NCI-H82 treated with DMSO at 0.1 percent for 48 hours (cell line): ENCODE results near the gene ORC3.
"Not testable (repeated sequence)": the region's sequence is repeated elsewhere in the genome, so short reads cannot be mapped to it uniquely, and the experiment has no call there.

Source experiments
- DNase-seq: peaks from one replicate; lab custom pipeline; 2025; ENCODE audit not compliant: unreplicated experiment; lab: John Stamatoyannopoulos, UW

ORC3 gene

GRCh38 chr6:87590990-87591389 lies 1.1 kb downstream of the ORC3 start:
- no peak for DNase-seq

- DNase-seq = no peak
These were observed 10.6 kb downstream of the ORC3 start for GRCh38 chr6:87600576-87600975.

- no peak for DNase-seq
These were observed 16.3 kb downstream of the ORC3 start for GRCh38 chr6:87606199-87606598.

- no peak for DNase-seq
These were observed 18.9 kb downstream of the ORC3 start for GRCh38 chr6:87608802-87609201.

- DNase-seq = not testable (repeated sequence)
These were observed 23.1 kb downstream of the ORC3 start for GRCh38 chr6:87613018-87613417.

GRCh38 chr6:87617405-87617804 lies 27.5 kb downstream of the ORC3 start:
- no peak for DNase-seq

- DNase-seq = no peak
These were observed 28.6 kb downstream of the ORC3 start for GRCh38 chr6:87618531-87618930.

- no peak for DNase-seq
These were observed 33.3 kb downstream of the ORC3 start for GRCh38 chr6:87623248-87623647.

- no peak for DNase-seq
These were observed 38.5 kb downstream of the ORC3 start for GRCh38 chr6:87628424-87628823.

GRCh38 chr6:87628881-87629280 lies 38.9 kb downstream of the ORC3 start:
- no peak for DNase-seq

- no peak for DNase-seq
These were observed 40.8 kb downstream of the ORC3 start for GRCh38 chr6:87630746-87631145.

- DNase-seq = no peak
These were observed 43.9 kb downstream of the ORC3 start for GRCh38 chr6:87633851-87634250.

- DNase-seq = no peak
These were observed 46.4 kb downstream of the ORC3 start for GRCh38 chr6:87636315-87636714.

- no peak for DNase-seq
These were observed 47.2 kb downstream of the ORC3 start for GRCh38 chr6:87637106-87637505.

GRCh38 chr6:87639373-87639772 lies 49.4 kb downstream of the ORC3 start:
- DNase-seq = no peak

- DNase-seq = no peak
These were observed 51.2 kb downstream of the ORC3 start for GRCh38 chr6:87641065-87641692.

- DNase-seq = no peak
These were observed 55.1 kb downstream of the ORC3 start for GRCh38 chr6:87645080-87645479.

- peak; percentile 76 for DNase-seq
These were observed 63.4 kb downstream of the ORC3 start for GRCh38 chr6:87653074-87653962.

- no peak for DNase-seq
These were observed 64.2 kb downstream of the ORC3 start for GRCh38 chr6:87654122-87654521.

GRCh38 chr6:87654875-87655454 lies 65.0 kb downstream of the ORC3 start:
- no peak for DNase-seq

GRCh38 chr6:87655824-87656223 lies 65.9 kb downstream of the ORC3 start:
- DNase-seq = no peak

GRCh38 chr6:87656857-87657256 lies 66.9 kb downstream of the ORC3 start:
- DNase-seq = no peak
